NCI-H345 (cell line): ENCODE measurements around the gene KCNMA1.
"Not testable (repeated sequence)": the region's sequence is repeated elsewhere in the genome, so short reads cannot be mapped to it uniquely, and the experiment has no call there.

Source experiments
- DNase-seq: peaks from one replicate; lab custom pipeline; 2025; lab: John Stamatoyannopoulos, UW

KCNMA1 gene

GRCh38 chr10:77583527-77583926 lies 54.1 kb downstream of the KCNMA1 start:
- DNase-seq = no peak

- DNase-seq = no peak
Measured at GRCh38 chr10:77582710-77583115, 54.9 kb downstream of the KCNMA1 start.

GRCh38 chr10:77581738-77582137 lies 55.9 kb downstream of the KCNMA1 start:
- no peak for DNase-seq

DNA sequence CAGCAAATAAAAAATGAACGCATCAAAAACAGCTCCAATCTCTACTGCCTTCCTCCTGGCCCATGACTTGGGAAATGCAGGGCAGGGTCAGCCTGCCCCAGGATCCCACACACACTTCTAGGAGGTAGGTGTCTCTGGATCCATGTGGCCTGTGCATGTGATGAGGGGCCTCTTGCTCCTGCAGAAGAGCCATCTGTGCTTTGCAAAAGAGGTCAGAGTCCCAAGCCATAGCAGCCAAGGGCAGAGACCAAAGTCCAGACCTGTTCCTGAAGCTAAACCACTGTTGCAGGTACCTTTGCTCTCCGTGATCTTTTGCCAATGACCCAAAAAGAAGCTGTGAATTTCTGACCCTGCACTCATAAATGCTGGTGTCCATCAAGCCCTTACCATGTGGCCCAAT lies 57.1 kb downstream of the KCNMA1 start:
- no peak for DNase-seq

DNA sequence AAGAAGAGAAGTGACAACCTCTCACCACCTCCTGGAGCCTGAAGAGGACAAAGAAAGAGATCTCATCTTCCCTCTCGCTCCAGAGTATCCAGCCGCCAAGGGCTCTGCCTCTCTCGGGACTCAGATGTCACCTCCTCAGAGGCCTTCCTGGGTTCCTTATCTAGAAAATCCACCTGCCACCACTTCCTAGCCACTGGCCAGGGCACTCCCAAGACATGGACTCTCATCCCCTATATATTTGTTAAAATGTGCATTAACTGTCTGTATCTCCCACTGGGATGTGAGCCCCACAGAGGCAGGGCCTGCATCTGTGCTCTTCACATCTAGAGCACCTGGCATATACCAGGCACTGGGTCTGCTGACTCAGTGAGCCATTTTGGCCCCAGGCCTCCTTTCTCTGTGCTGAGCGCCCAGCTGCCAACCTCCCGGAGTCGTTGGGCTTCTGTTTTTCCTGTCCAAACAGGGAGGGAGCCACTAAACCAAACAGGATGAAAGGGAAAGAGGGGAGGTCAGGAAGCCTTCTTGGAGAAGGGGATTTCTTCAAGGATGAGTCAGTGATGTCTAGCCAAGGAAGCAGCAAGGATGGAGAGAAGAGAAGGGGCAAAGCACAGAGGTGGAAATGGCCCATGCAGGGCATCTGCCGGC lies 58.9 kb downstream of the KCNMA1 start:
- DNase-seq = no peak

- DNase-seq = no peak
Measured at GRCh38 chr10:77577666-77578229, 59.9 kb downstream of the KCNMA1 start.

DNA sequence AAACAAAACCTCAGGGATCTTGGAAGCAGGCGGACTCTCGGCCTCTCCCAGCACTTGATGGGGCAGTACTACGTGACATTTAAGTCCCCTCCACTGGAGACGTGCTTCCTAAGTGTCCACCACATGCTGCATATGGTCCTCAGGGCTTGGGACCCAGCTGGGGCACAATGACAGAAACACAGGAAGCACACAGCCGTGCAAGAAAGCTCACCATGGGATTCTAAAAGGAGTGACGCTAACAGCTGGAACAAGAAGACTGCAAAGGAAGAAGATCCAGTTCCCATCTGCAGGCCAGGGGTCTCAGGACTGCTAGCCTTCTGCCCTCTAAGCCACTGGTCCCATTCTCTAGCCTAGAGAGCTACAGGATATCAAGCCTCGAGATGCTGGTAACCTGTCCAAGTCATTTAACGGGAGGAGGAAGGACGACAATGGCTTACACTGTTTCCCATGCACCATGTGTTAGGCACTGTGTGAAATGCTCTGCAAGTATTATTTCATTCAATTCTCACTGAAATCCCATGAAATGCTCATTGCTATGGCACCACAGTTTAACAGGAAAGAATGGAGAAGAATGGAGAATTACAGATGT lies 61.1 kb downstream of the KCNMA1 start:
- no peak for DNase-seq

- DNase-seq = no peak
Measured at GRCh38 chr10:77576007-77576367, 61.6 kb downstream of the KCNMA1 start.

GRCh38 chr10:77575271-77576006 lies 62.2 kb downstream of the KCNMA1 start:
- peak; percentile 86 for DNase-seq

DNA sequence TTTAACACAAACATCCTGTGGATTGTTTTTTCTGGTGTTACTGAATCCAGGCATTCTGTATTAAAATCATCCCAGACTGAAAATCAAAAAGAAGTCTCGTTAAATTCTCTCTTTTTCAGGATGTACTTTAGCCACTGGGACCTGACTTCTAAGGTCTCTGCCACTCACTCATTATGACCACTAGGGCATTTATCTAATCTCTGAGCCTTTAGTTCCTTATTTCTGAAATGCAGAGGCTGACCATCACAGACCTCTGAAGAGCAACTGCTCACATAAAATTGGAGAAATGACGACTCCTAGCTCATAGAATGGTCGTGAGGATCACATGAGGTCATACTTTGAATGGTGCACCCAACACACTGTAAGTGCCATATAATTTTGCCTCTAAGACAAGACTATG lies 63.2 kb downstream of the KCNMA1 start:
- DNase-seq = no peak

DNA sequence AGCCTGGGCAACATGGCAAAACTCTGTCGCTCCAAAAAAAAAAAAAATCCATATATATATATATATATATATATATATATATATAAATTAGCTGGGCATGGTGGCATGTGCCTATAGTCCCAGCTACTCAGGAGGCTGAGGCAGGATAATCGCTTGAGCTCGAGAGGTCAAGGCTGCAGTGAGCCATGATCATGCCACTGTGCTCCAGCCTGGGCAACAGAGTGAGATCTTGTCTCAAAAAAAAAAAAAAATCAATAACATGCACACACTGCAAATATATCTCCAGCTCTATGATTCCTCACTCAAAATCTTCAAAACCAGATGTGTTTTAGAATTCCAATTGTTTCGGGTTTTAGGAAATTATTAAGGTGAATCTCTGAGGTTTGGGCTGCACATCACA lies 65.1 kb downstream of the KCNMA1 start:
- DNase-seq = not testable (repeated sequence)

- peak; percentile 88 for DNase-seq
Measured at GRCh38 chr10:77571490-77571889, 66.1 kb downstream of the KCNMA1 start.

DNA sequence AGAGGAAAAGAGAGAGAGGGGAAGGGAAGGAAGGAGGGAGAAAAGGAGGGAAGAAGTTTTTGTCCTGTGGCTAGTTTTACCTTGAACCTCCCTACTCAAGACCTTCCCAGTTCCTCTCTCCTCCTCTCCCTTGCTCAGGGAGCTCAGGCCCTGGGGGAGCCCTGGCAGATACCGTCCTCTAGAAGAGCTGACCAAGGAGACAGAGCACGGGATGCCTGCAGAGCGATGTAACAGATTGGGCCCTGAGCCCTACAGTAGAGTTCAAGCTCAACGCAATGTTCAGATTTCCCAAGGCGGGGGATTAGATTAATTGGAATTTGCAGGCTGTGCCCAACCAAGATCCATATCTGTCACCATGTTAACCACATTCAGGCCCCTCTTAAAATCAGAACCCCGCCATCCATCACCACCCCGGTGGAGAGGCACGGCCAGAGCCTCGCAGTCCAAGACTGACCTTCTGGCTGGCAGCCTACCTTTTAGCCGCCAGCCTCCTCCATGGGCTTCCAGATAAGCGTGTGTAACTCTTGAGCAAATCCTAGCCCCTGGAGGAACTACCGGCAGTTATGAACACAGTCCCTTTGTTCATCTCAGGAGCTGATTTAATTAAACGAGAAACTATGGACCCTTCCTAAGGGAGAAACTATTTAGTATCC lies 70.6 kb downstream of the KCNMA1 start:
- no peak for DNase-seq

DNA sequence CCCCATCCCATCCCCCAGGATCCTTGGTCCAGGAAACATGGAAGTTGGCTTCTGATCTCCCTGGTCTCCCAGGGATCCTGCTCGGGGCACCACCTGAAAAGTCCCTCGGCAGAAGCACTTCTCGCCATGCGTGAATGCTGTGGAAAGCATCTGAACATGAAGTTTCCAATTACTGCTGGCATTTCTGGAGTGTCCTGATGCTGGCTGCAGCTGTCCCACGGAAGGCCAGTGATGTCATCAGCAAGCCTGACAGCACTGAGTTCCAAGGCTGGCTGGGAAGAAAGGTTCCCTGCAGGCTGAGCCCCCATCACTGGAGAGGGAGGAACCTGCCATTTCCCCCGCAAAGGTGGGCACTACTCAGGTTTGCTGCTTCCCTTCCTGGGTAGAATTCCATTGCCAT lies 71.4 kb downstream of the KCNMA1 start:
- DNase-seq = no peak

DNA sequence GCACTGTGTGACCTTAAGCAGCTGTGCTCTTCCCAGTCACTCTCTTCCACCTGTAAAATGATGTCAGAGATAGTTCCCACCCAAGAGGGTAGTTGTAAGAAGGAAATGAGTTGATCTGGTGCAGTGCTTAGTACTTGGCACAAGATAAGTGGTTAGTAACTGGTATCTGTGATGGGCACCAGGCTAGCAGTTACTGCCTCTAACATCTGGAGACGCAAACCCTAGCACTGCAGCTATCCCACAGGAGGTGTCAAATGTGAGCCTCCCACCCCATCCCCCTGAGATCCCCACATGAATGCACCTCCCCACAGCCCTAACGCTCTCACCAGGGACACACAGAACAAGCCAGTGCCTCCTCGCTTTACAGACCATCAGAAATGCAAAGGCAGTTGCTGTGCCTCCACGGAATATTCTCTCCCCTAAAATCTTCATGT lies 72.0 kb downstream of the KCNMA1 start:
- no peak for DNase-seq

DNA sequence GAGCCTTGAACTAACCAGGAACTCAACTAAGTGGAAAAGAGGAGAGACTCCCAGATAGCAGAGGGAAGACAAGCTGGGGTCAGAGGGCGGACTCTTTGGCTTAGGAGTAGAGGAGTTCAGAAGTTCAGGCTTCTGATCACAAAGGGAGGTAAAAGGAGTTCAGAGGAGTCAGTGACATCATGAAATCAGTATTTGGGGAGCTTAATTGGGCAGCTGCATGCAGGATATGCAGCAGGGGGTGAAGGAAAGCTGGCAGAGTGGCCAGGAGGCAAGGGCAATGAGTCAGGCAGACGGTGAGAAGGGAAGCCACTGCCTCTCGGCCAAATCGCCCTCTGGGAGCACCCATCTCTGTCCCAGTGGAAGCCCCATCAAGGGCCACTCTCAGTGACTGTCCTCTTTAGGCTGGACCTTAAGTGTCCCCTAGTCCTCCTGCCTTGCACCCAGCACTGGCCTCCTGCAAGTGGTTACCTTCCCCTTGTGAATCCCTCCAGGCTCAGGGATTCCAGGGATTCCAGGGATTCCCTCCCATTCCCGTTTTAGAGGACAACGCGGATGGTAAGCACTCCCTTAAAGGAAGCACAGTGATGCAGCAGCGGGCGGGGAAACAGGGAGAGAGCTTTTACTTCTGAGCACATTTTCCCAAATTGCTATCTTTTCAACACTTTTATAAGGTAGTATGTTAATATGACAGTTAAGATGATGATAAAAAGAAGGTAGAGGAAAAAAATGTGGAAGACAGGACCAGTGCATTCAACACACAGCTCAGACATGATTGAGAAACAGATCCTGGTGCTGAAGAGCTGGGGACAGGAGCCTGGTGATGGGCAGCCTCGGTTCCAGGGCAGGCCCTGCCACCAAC lies 72.6 kb downstream of the KCNMA1 start:
- DNase-seq = no peak

DNA sequence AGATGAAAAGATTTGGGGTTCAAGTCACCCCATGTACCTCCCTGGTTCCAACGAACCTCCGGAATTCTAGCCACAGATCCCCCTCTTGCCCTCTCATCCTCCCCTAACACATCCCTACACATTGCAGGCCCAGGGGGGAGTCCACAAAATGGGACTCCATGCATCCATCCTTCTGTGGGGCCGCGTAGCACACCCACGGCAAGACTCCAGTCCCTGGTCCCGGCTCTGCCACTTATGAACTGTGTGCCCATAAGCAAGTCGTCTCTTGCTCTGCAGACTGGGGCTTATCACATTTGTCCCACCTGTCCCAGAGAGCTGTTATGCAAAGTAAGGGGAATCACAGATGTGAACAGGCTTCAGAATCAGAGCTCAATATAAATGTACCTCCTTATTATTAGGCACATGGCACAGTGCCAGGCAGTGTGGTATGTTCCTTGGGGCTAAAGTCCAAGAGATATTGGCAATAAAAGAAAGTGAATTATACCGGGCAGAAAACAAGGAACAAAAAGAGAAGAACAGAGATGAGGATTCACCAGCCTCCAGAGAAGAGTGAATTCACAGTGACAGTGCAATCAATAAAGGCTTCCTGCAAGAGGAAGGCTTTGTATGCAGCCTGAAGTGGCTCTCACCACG lies 73.9 kb downstream of the KCNMA1 start:
- DNase-seq = no peak

DNA sequence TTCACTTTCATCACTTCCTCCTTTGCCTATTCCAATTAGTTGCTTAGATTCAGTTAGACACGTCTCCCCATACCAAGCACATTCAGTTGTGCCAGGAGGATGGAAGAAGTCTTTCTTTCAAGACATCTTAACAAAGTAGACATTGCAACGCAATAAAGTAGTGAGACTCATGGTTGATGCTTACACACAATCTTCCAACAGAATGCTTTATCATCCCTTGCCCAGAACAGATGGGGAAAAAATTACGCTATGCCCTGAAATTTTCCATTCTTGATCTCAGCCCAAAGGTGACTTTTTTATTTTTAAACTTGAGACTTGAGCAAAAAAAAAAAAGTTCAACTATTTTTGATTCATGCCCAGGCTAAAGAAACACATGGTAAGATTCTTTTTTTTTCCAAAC lies 74.9 kb downstream of the KCNMA1 start:
- no peak for DNase-seq

DNA sequence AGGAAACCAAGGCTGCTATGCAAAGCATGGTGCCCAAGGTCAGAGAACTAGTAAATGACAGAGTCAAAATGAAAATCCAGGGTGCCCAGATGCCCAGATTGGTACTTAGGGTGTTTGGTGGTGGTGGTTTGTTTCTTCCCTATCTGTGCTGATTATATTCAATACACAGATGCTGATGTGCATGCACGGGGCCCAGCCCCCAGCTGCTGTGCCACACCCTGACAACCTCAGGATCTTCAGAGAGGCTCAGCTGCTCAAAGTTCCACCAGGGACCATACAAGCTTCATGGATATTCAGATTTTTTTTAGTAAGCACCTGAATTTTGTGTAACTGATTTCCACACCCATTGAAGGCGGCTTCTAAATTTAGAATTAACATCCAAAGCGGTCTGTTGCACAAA lies 75.6 kb downstream of the KCNMA1 start:
- no peak for DNase-seq

GRCh38 chr10:77560471-77560870 lies 77.1 kb downstream of the KCNMA1 start:
- no peak for DNase-seq

- DNase-seq = no peak
Measured at GRCh38 chr10:77560052-77560451, 77.6 kb downstream of the KCNMA1 start.
